DND-41 (cell line): ENCODE data around the gene WDR59.
A peak's percentile ranks its signal among the peaks of the same experiment; 100 is the strongest.

Experiments used
- CTCF ChIP-seq: IDR thresholded peaks from 2 replicates; pipeline ENCODE4 v1.5.1; 2012; ENCODE audit warnings: borderline replicate concordance, low read length, moderate library complexity, mild to moderate bottlenecking; ENCODE audit not compliant: poor library complexity, severe bottlenecking; ENCODE audit errors: extremely low read depth
- EZH2 ChIP-seq: IDR thresholded peaks from 3 replicates; pipeline ENCODE4 v1.6.1; 2012; ENCODE audit warnings: borderline replicate concordance, low read depth, mild to moderate bottlenecking, moderate library complexity, low read length, inconsistent platforms; ENCODE audit not compliant: severe bottlenecking

GRCh38 chr16:74862743-74863244 is 122.1 kb downstream of the WDR59 start:
- TF ChIP-seq CTCF (peak; percentile 87), EZH2 (no peak)
